PC-3 (cell line): ENCODE measurements around the gene DNAJC1. TPM values are rescaled to one million over a fixed set of nuclear protein-coding genes. Genes with fewer than 3 reads are reported as not detected.

Experiments used
- ATAC-seq: fragments of 200-7000 bp; cut with Tn5 transposase; 2 replicates; pipeline ENCODE4 v1.9.1; 2020; ENCODE audit warnings: mild to moderate bottlenecking, moderate library complexity
- BruUV-seq: library from RNA; stranded (reverse); fragments of 400-500 nt; replicated peaks from 2 replicates; lab custom pipeline; 2021; lab: Mats Ljungman, UMichigan
- CTCF ChIA-PET: fragments of 300-600 bp; sonication (Branson Sonifier 250); formaldehyde crosslinking; loops from one replicate; lab custom pipeline; 2022; ENCODE audit warnings: antibody characterized with exemption; lab: Charles Lee
- POLR2A ChIA-PET: fragments of 300-600 bp; sonication (Branson Sonifier 250); formaldehyde crosslinking; loops from one replicate; lab custom pipeline; 2022; ENCODE audit warnings: antibody characterized with exemption; ENCODE audit not compliant: unreplicated experiment; lab: Charles Lee
- DNase-seq: peaks from one replicate; pipeline ENCODE4 v3.0.0-alpha.2; 2015
- H2AFZ ChIP-seq: fragments of 300-600 bp; sonication (generic); 2 replicates; pipeline ENCODE4 v1.6.0; 2016; ENCODE audit warnings: antibody characterized with exemption, low read length
- H3F3A ChIP-seq: fragments of 300-600 bp; sonication (generic); one replicate; pipeline ENCODE4 v1.6.0; 2017; ENCODE audit warnings: antibody characterized with exemption, low read length, control low read depth, mild to moderate bottlenecking; ENCODE audit not compliant: unreplicated experiment
- H3K27ac ChIP-seq: fragments of 300-600 bp; sonication (generic); 2 replicates; pipeline ENCODE4 v1.5.1; 2016; ENCODE audit warnings: mild to moderate bottlenecking, low read length
- H3K27me3 ChIP-seq: fragments of 300-600 bp; sonication (generic); 2 replicates; pipeline ENCODE4 v1.6.1; 2016; ENCODE audit warnings: low read length, mixed read lengths
- H3K36me3 ChIP-seq: fragments of 300-600 bp; sonication (generic); 2 replicates; pipeline ENCODE4 v1.6.1; 2016; ENCODE audit warnings: low read depth, mixed run types, low read length, mixed read lengths
- H3K4me1 ChIP-seq: fragments of 300-600 bp; sonication (generic); 2 replicates; pipeline ENCODE4 v1.5.1; 2016; ENCODE audit warnings: low read length; ENCODE audit not compliant: insufficient read depth
- H3K4me2 ChIP-seq: fragments of 300-600 bp; sonication (generic); 2 replicates; pipeline ENCODE4 v1.6.0; 2016; ENCODE audit warnings: low read length
- H3K4me3 ChIP-seq: fragments of 300-600 bp; sonication (generic); 2 replicates; pipeline ENCODE4 v1.5.1; 2016; ENCODE audit warnings: mild to moderate bottlenecking, low read length, mixed read lengths
- H3K79me2 ChIP-seq: fragments of 300-600 bp; sonication (generic); 2 replicates; pipeline ENCODE4 v1.6.1; 2017; ENCODE audit warnings: low read length, mixed read lengths
- H3K9ac ChIP-seq: fragments of 300-600 bp; sonication (generic); 2 replicates; pipeline ENCODE4 v1.6.0; 2016; ENCODE audit warnings: mild to moderate bottlenecking, low read length
- H3K9me2 ChIP-seq: fragments of 300-600 bp; sonication (generic); replicated peaks from 2 replicates; pipeline ENCODE4 v1.6.1; 2016; ENCODE audit warnings: mixed run types, low read length, mixed read lengths
- H3K9me3 ChIP-seq: fragments of 300-600 bp; sonication (generic); 2 replicates; pipeline ENCODE4 v1.6.1; 2016; ENCODE audit warnings: low read length, mixed read lengths
- H4K20me1 ChIP-seq: fragments of 300-600 bp; sonication (generic); 2 replicates; pipeline ENCODE4 v1.6.1; 2016; ENCODE audit warnings: low read length, mixed read lengths
- EZH2 ChIP-seq: fragments of 300-600 bp; sonication (generic); IDR thresholded peaks from one replicate; pipeline ENCODE4 v1.6.1; 2017; ENCODE audit warnings: antibody characterized with exemption, mild to moderate bottlenecking, low read length; ENCODE audit not compliant: unreplicated experiment
- EZH2phosphoT487 ChIP-seq: fragments of 300-600 bp; sonication (generic); IDR thresholded peaks from 2 replicates; pipeline ENCODE4 v1.6.1; 2018; ENCODE audit warnings: mild to moderate bottlenecking, antibody characterized with exemption, low read length, borderline replicate concordance
- intact Hi-C: fragments of 100-400 bp; cut with micrococcal nuclease; formaldehyde crosslinking; loops from 2 replicates; pipeline ENCODE4 v1.9.0; 2023
- total RNA-seq: library from RNA; depleted of rRNA; stranded (reverse); fragments of >200 nt; gene quantifications from 2 replicates; pipeline ENCODE4 v1.2.3, GENCODE V29; 2014
- TF ChIP-seq, protein P1 (sequence below): fragments of 300-600 bp; sonication (generic); conservative IDR thresholded peaks from 2 replicates; pipeline ENCODE4 v1.5.1; 2017; ENCODE audit warnings: antibody characterized with exemption, low read depth, mild to moderate bottlenecking, low read length

The DNAJC1 gene
- total RNA-seq, 1 experiment from 2014 or later: 53.4 TPM

DNA sequence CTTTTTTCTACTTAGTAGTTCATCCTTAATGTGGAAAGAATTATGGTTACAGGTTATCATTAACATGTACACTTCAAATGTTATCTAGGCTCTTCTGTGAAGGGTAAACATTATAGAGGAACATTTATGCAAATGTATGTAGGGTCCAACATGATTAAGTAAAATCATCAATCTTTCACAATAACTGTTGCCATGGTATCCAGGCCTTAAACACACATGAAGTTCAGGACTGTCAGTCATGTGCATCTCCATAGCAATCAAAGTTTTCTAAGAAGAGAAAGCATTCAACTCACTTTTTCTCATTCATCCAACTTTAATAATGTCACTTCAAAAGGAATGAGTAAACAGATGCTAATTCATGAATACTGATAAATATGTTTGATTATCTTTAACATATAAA lies 83.6 kb downstream of the DNAJC1 start:
- ATAC-seq (no peak), DNase-seq (no peak)
- intact Hi-C loops: no loop called here
- Histone ChIP-seq H3K27me3 (no peaks in the 10 kb centered on the region), H3K27ac (no peak overlapping the region), H3K4me2 (no peak overlapping the region), H3K36me3 (no peaks in the 10 kb centered on the region; the same call in 1 of the 2 replicates), H3F3A (no peaks in the 10 kb centered on the region), H3K9ac (0 out of 2 replicates have a peak overlapping the region, but pooled peaks have one; percentile 4), H3K4me3 (no peak overlapping the region), H3K9me2 (no peaks in the 10 kb centered on the region), H3K79me2 (no peaks in the 10 kb centered on the region), H3K4me1 (0 out of 2 replicates have a peak, but pooled peaks cover 5% of the 10 kb centered on the region), H3K9me3 (no peaks in the 10 kb centered on the region), H2AFZ (no peak overlapping the region), H4K20me1 (no peaks in the 10 kb centered on the region)
- ChIA-PET CTCF (no interaction called here), POLR2A (no interaction called here)
- TF ChIP-seq EZH2phosphoT487: no peak
- TF ChIP-seq EZH2: no peak
- TF ChIP-seq, protein P1, sequence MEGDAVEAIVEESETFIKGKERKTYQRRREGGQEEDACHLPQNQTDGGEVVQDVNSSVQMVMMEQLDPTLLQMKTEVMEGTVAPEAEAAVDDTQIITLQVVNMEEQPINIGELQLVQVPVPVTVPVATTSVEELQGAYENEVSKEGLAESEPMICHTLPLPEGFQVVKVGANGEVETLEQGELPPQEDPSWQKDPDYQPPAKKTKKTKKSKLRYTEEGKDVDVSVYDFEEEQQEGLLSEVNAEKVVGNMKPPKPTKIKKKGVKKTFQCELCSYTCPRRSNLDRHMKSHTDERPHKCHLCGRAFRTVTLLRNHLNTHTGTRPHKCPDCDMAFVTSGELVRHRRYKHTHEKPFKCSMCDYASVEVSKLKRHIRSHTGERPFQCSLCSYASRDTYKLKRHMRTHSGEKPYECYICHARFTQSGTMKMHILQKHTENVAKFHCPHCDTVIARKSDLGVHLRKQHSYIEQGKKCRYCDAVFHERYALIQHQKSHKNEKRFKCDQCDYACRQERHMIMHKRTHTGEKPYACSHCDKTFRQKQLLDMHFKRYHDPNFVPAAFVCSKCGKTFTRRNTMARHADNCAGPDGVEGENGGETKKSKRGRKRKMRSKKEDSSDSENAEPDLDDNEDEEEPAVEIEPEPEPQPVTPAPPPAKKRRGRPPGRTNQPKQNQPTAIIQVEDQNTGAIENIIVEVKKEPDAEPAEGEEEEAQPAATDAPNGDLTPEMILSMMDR: no peak
- BruUV-seq: no TSS peak

DNA sequence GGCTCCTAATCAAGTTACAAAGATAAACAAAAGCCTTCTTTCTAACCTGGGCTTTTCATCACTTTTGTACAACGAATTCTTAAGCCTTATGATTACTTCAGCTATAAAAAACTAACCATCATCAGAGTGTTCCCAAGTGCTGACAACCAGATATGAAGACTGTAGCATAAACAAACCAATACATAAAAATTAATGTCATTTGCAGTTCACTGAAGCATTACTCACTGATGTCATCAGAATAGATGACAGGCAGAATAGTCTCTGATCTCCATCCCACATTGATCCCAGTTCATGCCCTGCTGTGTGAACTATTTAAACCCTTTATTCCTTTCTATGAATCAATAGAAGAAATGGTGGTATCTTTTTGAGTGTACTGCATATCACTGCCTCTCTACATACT lies 84.4 kb downstream of the DNAJC1 start:
- Histone ChIP-seq H3K4me1 (0 out of 2 replicates have a peak, but pooled peaks cover 5% of the 10 kb centered on the region), H3F3A (no peaks in the 10 kb centered on the region), H3K79me2 (no peaks in the 10 kb centered on the region), H3K9me2 (no peaks in the 10 kb centered on the region), H3K4me2 (no peak overlapping the region), H4K20me1 (no peaks in the 10 kb centered on the region), H3K9me3 (no peaks in the 10 kb centered on the region), H3K27me3 (no peaks in the 10 kb centered on the region), H3K27ac (no peak overlapping the region), H3K4me3 (no peak overlapping the region), H3K9ac (no peak overlapping the region), H2AFZ (no peak overlapping the region), H3K36me3 (no peaks in the 10 kb centered on the region; the same call in 1 of the 2 replicates)
- TF ChIP-seq EZH2phosphoT487 (no peak), EZH2 (no peak)
- TF ChIP-seq, protein P1: no peak
- POLR2A ChIA-PET: no interaction called here
- intact Hi-C loops: no loop called here
- CTCF ChIA-PET: no interaction called here
- BruUV-seq: no TSS peak
- no peak for DNase-seq
- ATAC-seq: no peak

DNA sequence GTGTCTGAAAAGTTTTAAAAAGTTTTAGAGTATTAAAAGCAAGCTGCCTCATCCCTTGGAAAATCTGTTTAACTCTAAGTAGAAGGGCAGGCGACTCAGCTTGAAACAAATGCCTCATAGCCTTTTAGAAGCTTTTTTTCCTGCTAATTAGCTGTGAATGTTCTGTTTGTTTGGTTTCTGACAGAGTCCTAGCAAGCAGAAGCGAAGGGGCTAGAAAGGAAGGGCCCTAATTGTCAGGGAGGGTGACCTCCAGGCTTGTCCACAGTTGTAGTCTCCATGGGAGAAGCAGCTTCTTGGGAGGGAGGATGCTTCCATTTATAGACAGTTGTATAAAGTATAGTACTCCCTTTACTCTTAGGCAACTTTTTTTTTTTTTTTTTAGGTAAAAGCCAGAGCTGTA lies 90.9 kb downstream of the DNAJC1 start:
- Histone ChIP-seq H3K27me3 (no peaks in the 10 kb centered on the region), H3K36me3 (no peaks in the 10 kb centered on the region), H3K4me2 (no peak overlapping the region), H3K27ac (no peak overlapping the region), H3K4me1 (no peaks in the 10 kb centered on the region), H3K79me2 (no peaks in the 10 kb centered on the region), H3K9me2 (no peaks in the 10 kb centered on the region), H3K4me3 (no peak overlapping the region), H4K20me1 (no peaks in the 10 kb centered on the region), H3K9me3 (no peaks in the 10 kb centered on the region), H2AFZ (no peak overlapping the region), H3K9ac (no peak overlapping the region), H3F3A (no peaks in the 10 kb centered on the region)
- CTCF ChIA-PET: no interaction called here
- DNase-seq (no peak), ATAC-seq (no peak)
- no TSS peak for BruUV-seq
- TF ChIP-seq EZH2 (no peak), EZH2phosphoT487 (no peak)
- TF ChIP-seq, protein P1: no peak
- intact Hi-C loops: no loop called here
- POLR2A ChIA-PET: no interaction called here
